Thyroid gland (tissue), 4 donors: ENCODE data around the gene POLR1H. TPM values are rescaled to one million over a fixed set of nuclear protein-coding genes. Genes with fewer than 3 reads are reported as not detected.
"Not testable (repeated sequence)": the region's sequence is repeated elsewhere in the genome, so short reads cannot be mapped to it uniquely, and the experiment has no call there.

Experiments
- DNase-seq, 2 donors: peaks; one replicate each; pipeline ENCODE4 v3.0.0-alpha.2; 2019
- H3K27ac ChIP-seq, 3 donors: fragments of 200-600 bp; sonication (generic); 1 replicate in 2 of 3; 2 replicates in 1 of 3; pipeline ENCODE4 v1.5.1; 2016 to 2019; ENCODE audit warnings: mild to moderate bottlenecking in 1 of 3, moderate library complexity in 1 of 3
- H3K27me3 ChIP-seq: fragments of 200-600 bp; sonication (generic); one replicate; pipeline ENCODE4 v1.5.1; 2019
- H3K36me3 ChIP-seq, 2 donors: fragments of 200-600 bp; sonication (generic); one replicate each; pipeline ENCODE4 v1.5.1; 2016 to 2019
- H3K4me1 ChIP-seq, 2 donors: fragments of 200-600 bp; sonication (generic); one replicate each; pipeline ENCODE4 v1.5.1; 2017 to 2019
- H3K4me3 ChIP-seq, 3 donors: fragments of 200-600 bp; sonication (generic); replicated peaks in 1 of 3; 1 replicate in 2 of 3; 2 replicates in 1 of 3; pipeline ENCODE4 v1.5.1; 2016; ENCODE audit warnings: mild to moderate bottlenecking in 1 of 3
- H3K9me3 ChIP-seq: fragments of 200-600 bp; sonication (generic); one replicate; pipeline ENCODE4 v1.5.1; 2017
- CTCF ChIP-seq, 6 experiments: fragments of 200-600 bp in 3 of 6; fragments of 450-650 bp in 3 of 6; sonication (generic) in 3 of 6; IDR thresholded peaks; one replicate each; pipeline ENCODE4 v1.5.1; 2016 to 2019; ENCODE audit warnings: antibody characterized with exemption in 6 of 6, mild to moderate bottlenecking in 2 of 6, inconsistent platforms in 1 of 6, moderate library complexity in 1 of 6
- POLR2A ChIP-seq, 2 donors: fragments of 450-650 bp; IDR thresholded peaks; one replicate each; pipeline ENCODE4 v1.6.1; 2017; ENCODE audit warnings: antibody characterized with exemption in 2 of 2, mild to moderate bottlenecking in 2 of 2, moderate library complexity in 1 of 2
- WGBS, 2 donors: methylation state at CpG; one replicate each; pipeline ENCODE4 v1.1.5; 2017; 5-methylcytosine and 5-hydroxymethylcytosine counted together
- intact Hi-C: fragments of 100-400 bp; cut with DNase I; formaldehyde crosslinking; loops from one replicate; pipeline ENCODE4 v1.15.1; 2023
- total RNA-seq, 4 donors: library from RNA; depleted of rRNA; stranded (reverse); fragments of >200 nt; gene quantifications; one replicate each; pipeline ENCODE4 v1.2.3, GENCODE V29; 2016

POLR1H gene
- total RNA-seq, result 10 to 100 TPM in 2 of 4 donors, 1 to 10 TPM in 2; 9.3 to 26.5 (median 12.2) TPM

DNA sequence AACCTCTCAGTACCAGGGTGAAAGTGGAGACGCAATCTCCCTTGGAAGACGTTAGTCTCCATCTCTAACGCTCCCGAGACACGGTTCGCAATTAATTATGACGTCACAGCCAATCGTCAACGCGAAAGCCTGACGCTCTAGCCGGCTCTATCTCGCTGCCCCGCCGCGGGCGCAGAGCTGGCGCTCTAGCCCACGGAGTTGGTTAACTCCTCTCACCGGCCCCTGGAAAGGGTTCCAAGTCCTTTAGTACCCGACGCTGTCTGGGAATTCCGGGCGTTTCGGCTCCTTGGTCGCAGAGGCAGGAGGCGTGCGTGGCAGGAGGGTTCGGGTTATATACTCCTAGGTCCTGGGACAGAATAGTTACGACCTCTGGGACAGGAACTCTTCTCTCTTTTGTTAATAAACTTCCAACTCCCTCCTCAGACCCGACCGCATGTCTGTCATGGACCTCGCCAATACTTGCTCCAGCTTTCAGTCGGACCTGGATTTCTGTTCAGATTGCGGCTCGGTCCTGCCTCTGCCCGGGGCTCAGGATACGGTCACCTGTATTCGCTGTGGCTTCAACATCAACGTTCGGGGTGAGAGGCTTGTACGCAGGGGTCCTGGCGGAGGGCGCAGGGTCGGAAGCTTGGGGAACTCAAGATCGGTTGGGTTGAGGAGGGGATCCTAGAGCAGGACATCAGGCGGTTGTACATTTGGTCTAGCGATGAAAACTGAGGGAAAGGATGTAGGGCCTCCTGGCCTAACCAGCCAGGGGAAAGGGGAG, at the start of gene POLR1H:
Gene POLR1H (plus strand): TSS at position 174 of the 766 bp plus-strand sequence. CDS start 260 bp downstream, at position 434.
- intact Hi-C loops, result no loop called here
- Histone ChIP-seq H3K9me3 (no peaks in the 10 kb centered on the region), H3K4me1 (peaks cover 19 to 21% of the 10 kb centered on the region in 2 donors), H3K27me3 (no peaks in the 10 kb centered on the region), H3K4me3 (peak within 1 kb of the TSS; percentile 31 to 62 (median 50)), H3K36me3 (peaks cover 0 to 9% of the 10 kb centered on the region in 2 donors), H3K27ac (peak within 1 kb of the TSS; percentile 78 to 90 (median 83))
- WGBS, 2 donors, result 1% methylated on average over 33 to 34 of the region's 48 CpGs
- DNase-seq, result peak; percentile 92
- TF ChIP-seq POLR2A (IDR thresholded peaks at IDR 0.05) (peak in 1 of 2 donors; percentile 84), CTCF (IDR thresholded peaks at IDR 0.05) (peak in 1 of 6 experiments; percentile 32)

DNA sequence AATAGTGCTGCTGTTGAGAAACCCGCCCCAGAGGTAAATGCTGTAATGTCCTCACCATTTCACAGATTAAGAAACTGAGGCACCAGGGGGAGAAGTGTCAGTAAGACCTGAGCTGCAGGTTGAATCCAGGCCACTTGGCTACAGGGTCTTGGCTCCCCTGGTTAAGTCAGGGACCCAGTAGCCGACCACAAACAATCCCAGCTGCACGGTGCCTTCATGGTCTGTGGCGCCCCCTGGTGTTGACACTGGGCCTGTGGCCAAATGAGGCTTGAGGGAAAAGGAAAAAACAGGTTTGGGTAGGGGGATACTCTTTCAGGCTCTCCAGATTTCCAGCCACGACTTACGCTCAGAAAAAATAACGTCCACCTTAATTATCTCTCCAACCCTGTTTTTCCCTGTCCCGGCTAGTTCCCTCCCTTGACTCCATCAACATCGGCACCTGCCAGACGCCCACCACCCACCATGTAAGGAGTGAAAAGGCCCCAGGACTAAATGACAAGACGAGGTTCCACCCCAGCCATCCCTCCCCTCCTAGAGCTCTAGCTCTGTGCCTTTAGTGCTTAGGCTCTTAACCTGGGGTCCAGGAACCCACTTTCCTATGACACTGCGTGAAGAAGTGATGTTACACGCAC, 47.7 kb upstream of the POLR1H start:
- H3K36me3 ChIP-seq, result no peaks in the 10 kb centered on the region
- 46 to 51% methylated on average over 13 of the region's 13 CpGs for WGBS, 2 donors
- no peak for TF ChIP-seq POLR2A (IDR thresholded peaks at IDR 0.05)
- peak in 5 of 6 experiments; percentile 35 to 89 (median 61) for TF ChIP-seq CTCF (IDR thresholded peaks at IDR 0.05)
- H3K27ac ChIP-seq, result no peak overlapping the region
- no peaks in the 10 kb centered on the region for H3K27me3 ChIP-seq
- no peaks in the 10 kb centered on the region for H3K9me3 ChIP-seq
- H3K4me1 ChIP-seq, result no peaks in the 10 kb centered on the region
- peak; percentile 5 to 11 for DNase-seq
- intact Hi-C loops, result loop anchor here (5.0 kb wide), 1 partner anchor 166 kb away; no protein-coding TSS in a partner anchor
- no peak overlapping the region for H3K4me3 ChIP-seq

DNA sequence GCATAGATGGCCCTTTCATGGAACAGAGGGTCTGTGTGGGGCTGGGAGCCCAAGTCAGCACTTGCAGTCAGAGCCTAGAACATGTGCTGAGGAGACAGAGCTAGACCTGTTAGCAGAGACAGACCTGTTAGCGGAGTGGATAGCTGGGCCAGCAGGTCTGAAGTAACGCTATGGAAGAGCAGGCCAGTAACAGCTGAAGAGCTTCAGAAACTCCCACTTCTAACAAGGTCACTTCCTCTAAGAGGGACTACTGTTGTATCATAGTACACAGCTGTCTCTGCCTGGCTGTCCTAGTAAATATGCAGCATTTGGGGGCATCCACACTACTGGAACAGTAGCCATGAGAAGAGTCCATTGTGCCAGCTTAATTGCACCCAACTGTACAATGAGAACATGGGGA, 41.2 kb upstream of the POLR1H start:
- no peak overlapping the region for H3K27ac ChIP-seq
- H3K27me3 ChIP-seq, result no peaks in the 10 kb centered on the region
- H3K4me1 ChIP-seq, result no peaks in the 10 kb centered on the region
- no peak for TF ChIP-seq CTCF (IDR thresholded peaks at IDR 0.05)
- TF ChIP-seq POLR2A (IDR thresholded peaks at IDR 0.05), result no peak
- DNase-seq, result no peak
- H3K9me3 ChIP-seq, result no peaks in the 10 kb centered on the region
- WGBS, 2 donors, result 95 to 100% methylated on average over 2 of the region's 2 CpGs
- no peak overlapping the region for H3K4me3 ChIP-seq
- H3K36me3 ChIP-seq, result peaks cover 0 to 3% of the 10 kb centered on the region in 2 donors
- intact Hi-C loops, result no loop called here

- WGBS, 2 donors, result 45 to 90% methylated on average over 1 of the region's 1 CpG
- no peak for DNase-seq
- no peaks in the 10 kb centered on the region for H3K9me3 ChIP-seq
- TF ChIP-seq CTCF (IDR thresholded peaks at IDR 0.05) (no peak), POLR2A (IDR thresholded peaks at IDR 0.05) (no peak)
- H3K27me3 ChIP-seq, result no peaks in the 10 kb centered on the region
- H3K4me3 ChIP-seq, result no peak overlapping the region
- H3K4me1 ChIP-seq, result no peaks in the 10 kb centered on the region
- H3K36me3 ChIP-seq, result peaks cover 0 to 3% of the 10 kb centered on the region in 2 donors
- H3K27ac ChIP-seq, result no peak overlapping the region
- intact Hi-C loops, result no loop called here
Measured at GRCh38 chr6:30020626-30021025, 40.4 kb upstream of the POLR1H start.

- Histone ChIP-seq H3K27me3 (no peaks in the 10 kb centered on the region), H3K36me3 (peaks cover 0 to 3% of the 10 kb centered on the region in 2 donors), H3K9me3 (no peaks in the 10 kb centered on the region), H3K4me3 (no peak overlapping the region), H3K4me1 (no peaks in the 10 kb centered on the region), H3K27ac (no peak overlapping the region)
- TF ChIP-seq CTCF (IDR thresholded peaks at IDR 0.05) (no peak), POLR2A (IDR thresholded peaks at IDR 0.05) (no peak)
- no peak for DNase-seq
- WGBS, 2 donors, result 89 to 90% methylated on average over 3 of the region's 3 CpGs
- intact Hi-C loops, result no loop called here
Measured at GRCh38 chr6:30022189-30022588, 38.9 kb upstream of the POLR1H start.

GRCh38 chr6:30022712-30023111, 38.4 kb upstream of the POLR1H start:
- H3K36me3 ChIP-seq, H3K4me1 ChIP-seq, DNase-seq, H3K27me3 ChIP-seq, H3K4me3 ChIP-seq, H3K9me3 ChIP-seq, intact Hi-C loops, H3K27ac ChIP-seq: not testable (repeated sequence)
